CD4-positive, alpha-beta T cell treated with Interleukin-4 for 4 hours (primary cell): ENCODE measurements around the gene CDH10.

Source experiments
- DNase-seq: peaks from one replicate; pipeline ENCODE4 v3.0.0-alpha.2; 2020

Gene CDH10

DNA sequence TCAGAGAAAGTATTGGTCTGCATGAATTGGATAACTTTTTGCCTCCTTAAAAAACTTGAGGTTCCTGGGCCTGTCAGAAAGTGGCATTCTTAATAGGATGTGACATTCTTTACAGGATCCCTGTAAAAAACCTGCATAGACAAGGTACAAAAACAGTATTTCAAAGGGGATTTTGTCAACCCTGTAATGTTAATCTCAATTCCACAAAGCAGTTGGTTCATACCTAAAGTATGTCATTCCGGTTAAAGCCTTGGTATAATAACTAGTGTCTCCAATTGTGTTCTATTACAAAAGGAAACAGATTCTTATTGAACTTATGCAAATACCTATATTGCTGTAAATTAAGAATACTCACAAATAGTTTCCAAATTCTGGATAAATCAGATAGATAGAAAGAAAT lies 169.7 kb downstream of the CDH10 start:
- DNase-seq = no peak

DNA sequence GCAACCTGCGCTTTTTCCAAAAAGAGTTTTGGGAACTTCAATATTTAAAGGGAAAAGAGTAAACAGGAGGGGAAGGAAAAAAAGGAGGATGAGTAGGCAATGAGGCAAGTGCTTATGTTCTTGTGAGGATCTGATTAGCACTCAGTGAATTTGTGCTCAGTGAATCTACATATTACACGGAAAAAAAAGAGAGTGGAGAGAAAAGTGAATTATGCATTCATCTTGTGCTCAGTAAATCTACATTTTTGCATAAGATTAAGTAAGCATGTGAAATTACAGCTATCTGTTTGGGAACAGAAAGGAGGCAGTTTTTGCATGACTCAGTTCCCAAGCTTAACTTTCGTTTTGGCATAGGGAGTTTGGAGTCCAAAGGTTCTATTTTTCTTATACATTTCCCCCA lies 170.1 kb downstream of the CDH10 start:
- no peak for DNase-seq

DNA sequence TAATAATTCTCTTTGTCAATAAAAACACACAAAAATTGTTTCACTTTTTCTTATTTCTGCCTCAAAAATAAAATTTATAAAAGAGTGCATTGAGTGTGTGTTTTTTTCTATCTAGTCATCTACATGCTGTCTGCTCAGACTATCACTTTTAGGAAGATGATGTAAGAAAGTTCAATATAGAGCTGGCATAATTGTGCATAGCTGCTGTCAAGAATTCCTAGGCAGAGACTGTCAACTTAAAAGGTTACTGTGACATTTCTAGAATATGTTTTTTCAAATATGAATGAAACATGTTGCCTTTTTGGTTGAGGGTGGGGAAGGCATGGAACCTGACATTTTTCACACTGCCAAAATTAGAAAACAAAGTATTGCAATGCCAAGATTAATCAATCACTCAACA lies 172.3 kb downstream of the CDH10 start:
- no peak for DNase-seq

DNA sequence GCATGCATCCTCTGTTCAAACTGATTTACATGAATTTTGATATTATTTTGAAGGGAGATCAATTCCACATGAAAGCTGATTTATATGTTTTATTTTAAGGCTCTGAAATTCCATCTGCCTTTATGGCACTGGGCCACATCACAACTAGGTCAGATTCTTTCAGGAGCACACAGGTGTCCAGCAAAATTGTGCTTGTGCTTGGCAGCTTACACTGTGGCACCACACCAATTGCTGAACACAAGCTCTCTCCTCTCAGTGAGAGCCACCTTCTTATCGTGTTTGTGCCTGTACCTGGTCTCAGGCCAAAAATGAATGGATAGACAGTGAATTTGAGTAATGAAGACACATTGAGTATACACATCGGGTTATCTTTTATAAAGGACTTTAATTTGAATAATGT lies 200.4 kb downstream of the CDH10 start:
- DNase-seq = no peak

DNA sequence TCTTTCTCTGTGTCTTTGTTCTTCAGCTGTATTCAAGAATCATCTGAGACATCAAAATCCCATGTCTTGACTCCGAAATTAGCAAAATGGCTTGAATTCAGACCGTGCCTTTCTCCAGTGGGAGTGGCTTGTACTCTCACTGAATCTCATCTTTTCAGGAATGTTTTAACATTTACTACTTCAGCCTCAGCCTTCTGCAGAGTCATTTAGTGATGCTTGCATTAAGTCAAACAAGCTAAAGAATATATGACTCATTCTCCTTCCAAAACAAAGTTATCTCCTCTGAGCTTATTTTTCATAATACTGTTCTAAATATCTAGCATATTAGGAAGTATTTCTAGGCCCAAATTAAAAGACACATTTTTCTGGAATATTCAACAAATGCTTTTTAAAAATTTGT lies 205.3 kb downstream of the CDH10 start:
- no peak for DNase-seq
